Measurements from ENCODE around the gene PPP2R2C. TPM values are rescaled to one million over a fixed set of nuclear protein-coding genes. Genes with fewer than 3 reads are reported as not detected.
A peak's percentile ranks its signal among the peaks of the same experiment; 100 is the strongest.

Gene PPP2R2C
- total RNA-seq, 2 experiments from 2014 or later = not detected

GRCh38 chr4:6272863-6273660 is 199.4 kb downstream of the PPP2R2C start:
- Mint-ChIP-seq H3K9me3 (no peaks in the 10 kb centered on the region), H3K4me3 (no peak overlapping the region), H3K4me1 (ENCODE audit: low read depth) (peaks cover 8% of the 10 kb centered on the region), H3K27ac (no peak overlapping the region), H3K27me3 (peaks cover 3% of the 10 kb centered on the region), H3K36me3 (no peaks in the 10 kb centered on the region)
- ChIA-PET CTCF (interaction anchor here (4.9 kb wide), 1 partner anchor 59 kb away, joined by 31 read pairs; no protein-coding TSS in a partner anchor), POLR2A (no interaction called here)
- DNase-seq = no peak
- intact Hi-C loops (cut with micrococcal nuclease) = no loop called here

GRCh38 chr4:6271701-6272465 is 200.5 kb downstream of the PPP2R2C start:
- Mint-ChIP-seq H3K4me1 (ENCODE audit: low read depth) (peaks cover 8% of the 10 kb centered on the region), H3K27me3 (peaks cover 3% of the 10 kb centered on the region), H3K4me3 (no peak overlapping the region), H3K9me3 (no peaks in the 10 kb centered on the region), H3K27ac (no peak overlapping the region), H3K36me3 (no peaks in the 10 kb centered on the region)
- DNase-seq = no peak
- intact Hi-C loops (cut with micrococcal nuclease) = no loop called here
- POLR2A ChIA-PET = interaction anchor here (0.6 kb wide), 1 partner anchor 631 kb away, joined by 3 read pairs; no protein-coding TSS in a partner anchor
- CTCF ChIA-PET = interaction anchor here (1.9 to 4.9 kb wide), 2 partner anchors 21 to 60 kb away, joined by 6 to 31 read pairs; no protein-coding TSS in a partner anchor

GRCh38 chr4:6271206-6271605 is 201.2 kb downstream of the PPP2R2C start:
- Mint-ChIP-seq H3K4me1 (ENCODE audit: low read depth) (peaks cover 8% of the 10 kb centered on the region), H3K4me3 (no peak overlapping the region), H3K27ac (no peak overlapping the region), H3K27me3 (peaks cover 3% of the 10 kb centered on the region), H3K36me3 (no peaks in the 10 kb centered on the region), H3K9me3 (no peaks in the 10 kb centered on the region)
- ChIA-PET POLR2A (interaction anchor here (0.6 kb wide), 1 partner anchor 632 kb away, joined by 3 read pairs; no protein-coding TSS in a partner anchor), CTCF (interaction anchor here (1.2 to 4.9 kb wide), 3 partner anchors 20 to 60 kb away, joined by 4 to 31 read pairs (median 6); no protein-coding TSS in a partner anchor)
- DNase-seq = no peak
- intact Hi-C loops (cut with micrococcal nuclease) = no loop called here

GRCh38 chr4:6270636-6271121 is 201.7 kb downstream of the PPP2R2C start:
- no peak for DNase-seq
- CTCF ChIA-PET = interaction anchor here (1.2 to 4.9 kb wide), 4 partner anchors 20 to 61 kb away, joined by 4 to 31 read pairs (median 17); no protein-coding TSS in a partner anchor
- H3K36me3 Mint-ChIP-seq = no peaks in the 10 kb centered on the region
- peaks cover 8% of the 10 kb centered on the region for H3K4me1 Mint-ChIP-seq (ENCODE audit: low read depth)
- POLR2A ChIA-PET = no interaction called here
- peak overlapping the region; percentile 73 for H3K4me3 Mint-ChIP-seq
- no peaks in the 10 kb centered on the region for H3K9me3 Mint-ChIP-seq
- intact Hi-C loops (cut with micrococcal nuclease) = no loop called here
- H3K27me3 Mint-ChIP-seq = peaks cover 3% of the 10 kb centered on the region
- H3K27ac Mint-ChIP-seq = no peak overlapping the region

Other genes with a start within 250 kb of the PPP2R2C start
- gene WFS1, start 202.8 kb downstream of the PPP2R2C start, total RNA-seq = 1 to 10 TPM; 4.6 to 5.3 TPM
- 10 to 100 TPM; 16.5 to 18.0 TPM for gene MAN2B2, start 102.6 kb upstream of the PPP2R2C start, total RNA-seq
- 100 to 1,000 TPM; 122 to 130 TPM for gene MRFAP1, start 168.1 kb upstream of the PPP2R2C start, total RNA-seq
- gene S100P, start 221.3 kb upstream of the PPP2R2C start, total RNA-seq = 10 to 100 TPM; 19.3 to 20.3 TPM
- 10 to 100 TPM; 50.7 to 52.0 TPM for gene MRFAP1L1, start 237.3 kb upstream of the PPP2R2C start, total RNA-seq
- gene BLOC1S4, start 243.6 kb upstream of the PPP2R2C start, total RNA-seq = 10 to 100 TPM; 17.0 to 19.7 TPM